Pulmonary artery endothelial cell (primary cell): ENCODE data around the gene RNU6-9. TPM values are rescaled to one million over a fixed set of nuclear protein-coding genes. Genes with fewer than 3 reads are reported as not detected.
"Not testable (repeated sequence)": the region's sequence is repeated elsewhere in the genome, so short reads cannot be mapped to it uniquely, and the experiment has no call there.

Source experiments
- DNase-seq: peaks from one replicate; pipeline ENCODE4 v3.0.0-alpha.2; 2011; ENCODE audit warnings: low read depth, low spot score
- total RNA-seq: library from RNA; depleted of rRNA; stranded (reverse); fragments of >200 nt; gene quantifications from 2 replicates; pipeline ENCODE4 v1.2.3, GENCODE V29; 2014

The RNU6-9 gene
- not detected in 2 replicates for total RNA-seq

DNA sequence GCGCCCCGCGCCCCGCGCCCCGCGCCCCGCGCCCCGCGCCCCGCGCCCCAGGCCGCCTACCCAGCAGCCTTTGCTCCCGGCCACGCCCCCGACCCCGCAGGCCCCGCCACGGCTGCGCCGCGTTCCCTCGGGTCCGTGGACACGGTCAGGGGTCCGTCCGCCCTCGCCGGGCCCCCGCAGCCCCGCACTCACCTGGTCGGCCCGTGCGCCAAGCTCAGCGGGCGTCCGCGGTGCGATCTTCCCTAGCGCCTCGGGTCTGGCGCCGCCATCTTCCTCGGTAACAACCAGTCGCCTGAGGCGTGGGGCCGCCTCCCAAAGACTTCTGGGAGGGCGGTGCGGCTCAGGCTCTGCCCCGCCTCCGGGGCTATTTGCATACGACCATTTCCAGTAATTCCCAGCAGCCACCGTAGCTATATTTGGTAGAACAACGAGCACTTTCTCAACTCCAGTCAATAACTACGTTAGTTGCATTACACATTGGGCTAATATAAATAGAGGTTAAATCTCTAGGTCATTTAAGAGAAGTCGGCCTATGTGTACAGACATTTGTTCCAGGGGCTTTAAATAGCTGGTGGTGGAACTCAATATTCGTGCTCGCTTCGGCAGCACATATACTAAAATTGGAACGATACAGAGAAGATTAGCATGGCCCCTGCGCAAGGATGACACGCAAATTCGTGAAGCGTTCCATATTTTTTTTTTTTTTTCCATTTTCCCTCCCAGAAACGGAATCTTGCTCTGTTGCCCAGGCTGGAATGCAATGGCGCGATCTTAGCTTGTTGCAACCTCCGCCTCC, at the start of gene RNU6-9, which contains the start of gene MED16:
RNU6-9 (plus strand) TSS at position 591 of the 796 bp plus-strand sequence.
MED16 (minus strand) TSS at position 294 of the 796 bp plus-strand sequence. CDS start 2,056 bp downstream, outside the sequence.
- peak; percentile 75 for DNase-seq

DNA sequence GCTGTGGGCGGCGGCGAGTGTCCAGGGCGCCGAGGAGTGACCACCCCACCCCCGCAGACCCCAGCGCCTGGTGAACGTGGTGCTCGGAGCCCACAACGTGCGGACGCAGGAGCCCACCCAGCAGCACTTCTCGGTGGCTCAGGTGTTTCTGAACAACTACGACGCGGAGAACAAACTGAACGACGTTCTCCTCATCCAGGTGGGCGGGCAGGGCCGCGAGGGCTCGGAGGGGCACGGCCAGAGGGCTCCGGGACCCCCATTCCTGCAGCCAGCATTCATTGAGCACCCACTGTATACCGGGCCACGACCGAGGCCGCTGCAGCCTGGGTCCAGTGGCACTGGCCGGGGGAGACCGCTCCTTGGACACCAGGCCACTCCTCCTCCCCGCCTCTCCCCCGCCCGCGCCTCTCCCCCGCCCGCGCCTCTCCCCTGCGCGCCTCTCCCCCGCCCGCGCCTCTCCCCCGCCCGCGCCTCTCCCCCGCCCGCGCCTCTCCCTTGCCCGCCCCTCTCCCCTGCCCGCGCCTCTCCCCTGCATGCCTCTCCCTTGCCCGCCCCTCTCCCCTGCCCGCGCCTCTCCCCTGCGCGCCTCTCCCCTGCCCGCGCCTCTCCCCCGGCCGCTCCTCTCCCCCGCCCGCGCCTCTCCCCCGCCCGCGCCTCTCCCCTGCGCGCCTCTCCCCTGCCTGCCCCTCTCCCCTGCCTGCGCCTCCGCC, 49.3 kb upstream of the RNU6-9 start:
- DNase-seq: no peak

GRCh38 chr19:844546-844971, 48.7 kb upstream of the RNU6-9 start:
- no peak for DNase-seq

DNA sequence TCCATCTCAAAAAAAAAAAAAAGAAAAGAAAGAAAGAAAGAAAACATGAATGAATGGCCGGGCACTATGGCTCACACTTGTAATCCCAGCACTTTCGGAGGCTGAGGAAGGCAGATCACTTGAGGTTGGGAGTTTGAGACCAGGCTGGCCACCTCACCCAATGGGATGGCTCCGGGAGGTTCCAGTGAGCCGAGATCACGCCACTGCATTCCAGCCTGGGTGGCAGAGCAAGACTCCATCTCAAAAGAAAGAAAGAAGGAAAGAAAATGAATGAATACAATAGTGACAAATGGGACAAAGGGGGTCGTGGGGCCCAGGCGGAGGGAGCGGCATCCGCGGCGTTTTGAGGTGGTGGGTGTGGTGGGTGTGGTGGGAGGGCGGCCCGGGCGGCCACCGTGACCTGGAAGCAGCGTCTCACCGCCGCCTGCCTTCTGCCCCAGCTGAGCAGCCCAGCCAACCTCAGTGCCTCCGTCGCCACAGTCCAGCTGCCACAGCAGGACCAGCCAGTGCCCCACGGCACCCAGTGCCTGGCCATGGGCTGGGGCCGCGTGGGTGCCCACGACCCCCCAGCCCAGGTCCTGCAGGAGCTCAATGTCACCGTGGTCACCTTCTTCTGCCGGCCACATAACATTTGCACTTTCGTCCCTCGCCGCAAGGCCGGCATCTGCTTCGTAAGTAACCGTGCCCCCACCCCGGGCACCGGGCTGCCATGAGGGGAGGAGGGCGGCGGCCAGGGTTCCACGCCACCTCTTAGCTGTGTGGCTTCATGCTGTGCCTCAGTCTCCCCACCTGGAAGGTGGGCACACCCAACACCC, 47.4 kb upstream of the RNU6-9 start:
- DNase-seq: no peak

DNA sequence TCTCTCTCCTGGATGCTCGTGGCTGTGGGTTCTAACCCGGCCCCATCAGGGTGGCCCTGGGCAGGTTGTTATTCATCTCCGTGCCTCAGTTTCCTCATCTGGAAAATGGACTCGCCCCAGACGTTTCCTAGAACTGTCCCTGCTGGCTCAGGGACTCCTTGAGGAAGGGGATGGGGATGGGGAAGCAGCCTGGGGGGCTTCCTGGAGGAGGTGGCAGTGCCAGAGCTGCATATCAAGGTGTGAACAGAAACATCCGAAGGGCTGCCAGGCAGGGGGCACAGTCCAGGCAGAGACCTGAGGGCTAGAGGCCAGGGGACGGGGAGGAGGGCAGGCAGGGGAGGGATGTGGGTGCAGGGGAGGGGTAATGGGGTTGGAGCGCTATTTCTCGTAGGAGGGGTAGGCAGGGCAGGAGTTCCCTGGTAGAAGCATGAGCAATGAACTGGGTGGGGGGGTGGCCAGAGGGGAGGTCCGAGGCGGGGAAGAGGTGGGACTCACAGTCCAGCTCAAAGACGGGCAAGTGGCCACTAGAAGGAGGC, 44.8 kb upstream of the RNU6-9 start:
- no peak for DNase-seq

DNA sequence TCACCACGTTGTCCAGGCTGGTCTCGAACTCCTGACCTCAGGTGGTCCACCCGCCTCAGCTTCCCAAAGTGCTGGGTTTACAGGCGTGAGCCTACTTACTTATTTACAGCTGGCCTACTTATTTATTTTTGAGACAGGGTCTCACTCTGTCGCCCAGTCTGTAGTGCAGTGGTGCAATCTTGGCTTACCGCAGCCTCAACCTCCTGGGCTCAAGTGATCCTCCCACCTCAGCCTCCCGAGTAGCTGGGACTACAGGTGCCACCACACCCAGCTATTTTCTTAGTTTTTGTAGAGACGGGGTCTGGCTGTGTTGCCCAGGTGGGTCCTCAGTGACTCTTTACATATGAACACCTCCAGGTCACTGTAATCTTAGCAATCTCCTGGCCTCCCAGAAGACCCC, 44.1 kb upstream of the RNU6-9 start:
- DNase-seq: not testable (repeated sequence)

- DNase-seq: no peak
Measured at GRCh38 chr19:850221-850978, 42.9 kb upstream of the RNU6-9 start.

GRCh38 chr19:850979-851335, 42.3 kb upstream of the RNU6-9 start:
- DNase-seq: no peak

DNA sequence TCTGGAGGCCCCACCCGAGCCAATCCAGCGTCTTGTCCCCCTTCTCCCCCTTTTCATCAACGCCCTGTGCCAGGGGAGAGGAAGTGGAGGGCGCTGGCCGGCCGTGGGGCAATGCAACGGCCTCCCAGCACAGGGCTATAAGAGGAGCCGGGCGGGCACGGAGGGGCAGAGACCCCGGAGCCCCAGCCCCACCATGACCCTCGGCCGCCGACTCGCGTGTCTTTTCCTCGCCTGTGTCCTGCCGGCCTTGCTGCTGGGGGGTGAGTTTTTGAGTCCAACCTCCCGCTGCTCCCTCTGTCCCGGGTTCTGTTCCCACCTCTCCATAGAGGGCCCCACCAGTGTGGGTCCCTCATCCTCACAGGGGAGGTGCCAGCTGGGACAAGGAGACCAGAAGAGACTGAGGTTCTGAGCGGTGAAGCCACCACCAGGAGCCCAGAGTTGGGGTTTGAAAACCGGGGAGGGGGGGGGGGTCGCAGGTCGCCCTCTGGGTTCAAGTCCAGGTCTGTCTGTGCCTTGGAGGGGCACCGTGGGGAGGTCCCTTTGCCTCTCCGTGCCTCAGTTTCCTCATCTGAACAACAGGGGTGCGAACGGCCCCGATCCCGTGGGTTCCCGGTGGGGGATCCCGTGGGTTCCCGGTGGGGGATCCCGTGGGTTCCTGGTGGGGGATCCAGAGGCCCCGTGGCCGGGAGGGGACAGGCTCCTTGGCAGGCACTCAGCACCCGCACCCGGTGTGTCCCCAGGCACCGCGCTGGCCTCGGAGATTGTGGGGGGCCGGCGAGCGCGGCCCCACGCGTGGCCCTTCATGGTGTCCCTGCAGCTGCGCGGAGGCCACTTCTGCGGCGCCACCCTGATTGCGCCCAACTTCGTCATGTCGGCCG, 40.9 kb upstream of the RNU6-9 start, which contains the start of gene ELANE:
ELANE (plus strand) TSS at position 168 of the 878 bp plus-strand sequence; CDS start at position 194, 26 bp downstream.
- DNase-seq: no peak

DNA sequence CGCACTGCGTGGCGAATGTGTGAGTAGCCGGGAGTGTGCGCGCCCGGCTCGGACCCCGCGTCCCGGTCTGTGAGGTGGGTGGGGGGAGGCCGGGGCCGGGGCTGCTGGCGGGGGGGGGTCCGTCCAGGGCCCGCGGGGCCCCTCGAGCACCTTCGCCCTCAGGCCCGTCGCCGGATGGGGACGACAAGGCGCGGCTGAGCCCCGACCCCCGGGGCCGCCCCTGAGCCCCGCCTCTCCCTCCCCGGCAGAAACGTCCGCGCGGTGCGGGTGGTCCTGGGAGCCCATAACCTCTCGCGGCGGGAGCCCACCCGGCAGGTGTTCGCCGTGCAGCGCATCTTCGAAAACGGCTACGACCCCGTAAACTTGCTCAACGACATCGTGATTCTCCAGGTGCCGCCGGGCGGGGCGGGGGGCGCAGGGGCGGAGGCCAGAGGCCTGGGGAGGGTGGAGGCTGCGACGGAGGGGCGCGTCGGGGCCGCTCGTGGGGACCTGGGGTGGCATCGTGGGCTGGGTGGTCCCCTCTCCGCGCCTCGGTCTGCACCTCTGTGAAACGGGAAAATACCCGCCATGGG, 40.2 kb upstream of the RNU6-9 start:
- no peak for DNase-seq

GRCh38 chr19:853614-854220, 39.6 kb upstream of the RNU6-9 start:
- not testable (repeated sequence) for DNase-seq

DNA sequence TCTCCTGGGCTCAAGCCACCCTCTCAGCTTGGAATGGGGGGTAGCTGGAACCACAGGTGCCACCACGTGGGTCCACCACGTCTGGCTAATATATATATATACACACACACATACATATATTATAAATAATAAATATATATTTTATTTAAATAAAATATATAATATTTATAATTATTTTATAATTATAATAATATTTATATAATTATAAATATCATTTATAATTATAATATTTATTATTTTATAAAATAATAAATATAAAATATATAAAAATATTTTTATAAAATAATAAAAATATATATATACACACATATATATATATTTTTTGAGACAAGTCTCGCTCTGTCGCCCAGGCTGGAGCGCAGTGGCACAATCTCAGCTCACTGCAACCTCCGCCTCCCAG, 38.7 kb upstream of the RNU6-9 start:
- no peak for DNase-seq

DNA sequence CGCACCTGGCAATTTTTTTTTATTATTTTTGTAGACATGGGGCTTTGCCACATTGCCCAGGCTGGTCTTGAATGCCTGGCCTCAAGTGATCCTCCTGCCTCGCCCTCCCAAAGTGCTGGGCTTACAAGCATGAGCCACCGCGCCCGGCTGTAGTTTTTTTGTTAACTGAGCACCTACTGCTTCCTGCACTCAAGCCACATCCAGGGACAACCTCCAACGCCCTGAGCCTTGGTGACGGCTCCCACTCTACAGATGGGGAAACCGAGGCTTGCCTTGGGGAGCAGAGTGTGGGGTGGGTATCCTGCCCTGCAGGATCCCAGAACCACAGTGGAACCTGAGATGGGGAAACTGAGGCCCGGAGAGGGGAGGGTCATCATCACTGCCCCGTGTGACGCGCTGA, 38.1 kb upstream of the RNU6-9 start:
- DNase-seq: no peak

- DNase-seq: no peak
Measured at GRCh38 chr19:855566-856120, 37.6 kb upstream of the RNU6-9 start.

- DNase-seq: no peak
Measured at GRCh38 chr19:858284-858683, 35.0 kb upstream of the RNU6-9 start.

DNA sequence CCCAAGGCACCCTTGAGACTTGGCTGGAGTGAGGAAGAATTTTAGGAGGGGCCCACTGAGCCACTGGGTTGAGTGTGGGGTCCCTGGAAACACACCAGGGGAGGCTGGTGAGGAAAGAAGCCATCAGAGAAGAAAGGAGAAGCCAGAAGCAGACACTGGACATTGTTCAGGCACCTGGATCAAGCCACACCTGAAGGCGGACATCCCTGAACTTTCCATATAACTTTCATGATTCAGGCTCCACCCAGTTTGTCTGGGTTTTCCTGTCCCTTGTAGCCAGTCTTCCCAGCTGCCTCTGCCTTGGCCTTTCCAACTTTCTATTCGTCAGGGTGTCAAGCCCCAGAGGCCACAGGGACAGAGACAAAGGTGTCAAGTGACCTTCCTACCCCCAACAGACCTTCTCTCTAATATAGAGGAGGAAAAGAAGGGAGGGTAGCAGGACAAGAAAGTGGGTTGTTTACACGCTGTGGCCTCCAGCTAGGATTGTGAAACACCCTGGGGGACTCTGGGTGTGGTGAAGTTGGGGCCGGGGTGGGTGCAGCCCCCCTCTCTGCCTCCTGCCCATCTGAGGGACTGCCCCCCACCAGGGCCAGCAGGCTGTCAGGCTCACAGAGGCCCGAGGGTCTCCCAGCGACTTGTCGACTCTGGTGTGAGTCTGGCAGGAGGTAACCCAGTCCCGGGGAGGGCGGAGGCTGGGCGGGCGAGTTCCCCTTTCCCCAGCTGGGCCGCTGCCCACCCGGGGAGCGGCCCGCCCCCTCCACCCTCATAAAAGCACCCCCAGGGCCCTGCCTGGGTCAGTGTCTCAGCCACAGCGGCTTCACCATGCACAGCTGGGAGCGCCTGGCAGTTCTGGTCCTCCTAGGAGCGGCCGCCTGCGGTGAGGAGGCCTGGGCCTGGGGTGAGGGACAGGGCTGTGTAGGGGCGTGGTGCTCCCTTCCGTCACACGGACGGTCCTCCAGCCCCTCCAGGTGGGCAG, 34.1 kb upstream of the RNU6-9 start, which contains the start of gene CFD:
CFD (plus strand) TSS at position 797 of the 976 bp plus-strand sequence; CDS start at position 823, 26 bp downstream.
- DNase-seq: no peak

DNA sequence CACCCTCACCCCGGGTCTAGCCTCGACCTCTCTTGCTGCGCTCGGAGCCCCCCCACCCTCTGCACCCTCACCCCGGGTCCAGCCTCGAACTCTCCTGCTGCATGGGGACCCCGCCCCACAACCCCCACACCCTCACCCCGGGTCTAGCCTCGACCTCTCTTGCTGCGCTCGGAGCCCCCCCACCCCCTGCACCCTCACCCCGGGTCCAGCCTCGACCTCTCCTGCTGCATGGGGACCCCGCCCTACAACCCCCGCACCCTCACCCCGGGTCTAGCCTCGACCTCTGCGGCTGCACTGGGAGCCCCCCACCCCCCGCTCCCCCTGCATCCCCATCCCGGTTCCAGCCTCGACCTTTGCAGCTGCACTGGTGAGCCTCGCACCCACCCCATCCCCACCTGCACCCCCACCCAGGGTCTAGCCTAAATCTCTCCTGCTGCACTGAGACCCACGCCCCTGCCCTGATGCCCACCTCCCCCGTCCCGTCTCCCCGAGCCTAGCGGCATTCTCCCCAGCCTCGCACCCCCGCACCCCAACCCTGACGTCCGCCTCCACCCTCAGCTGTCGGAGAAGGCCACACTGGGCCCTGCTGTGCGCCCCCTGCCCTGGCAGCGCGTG, 32.0 kb upstream of the RNU6-9 start:
- DNase-seq: no peak
